Upper lobe of left lung (tissue), 6 donors: ENCODE results near the gene P3R3URF. TPM values are rescaled to one million over a fixed set of nuclear protein-coding genes. Genes with fewer than 3 reads are reported as not detected.

Experiments used
- ATAC-seq, 2 donors: fragments of 200-7000 bp; cut with Tn5 transposase; one replicate each; pipeline ENCODE4 v1.9.1; 2022; ENCODE audit warnings: mild to moderate bottlenecking in 2 of 2, moderate library complexity in 2 of 2; ENCODE audit not compliant: low FRiP score in 2 of 2
- DNase-seq, 2 donors: peaks; one replicate each; pipeline ENCODE4 v3.0.0-alpha.2; 2019 to 2020
- H3K27ac ChIP-seq, 4 donors: fragments of 200-600 bp; sonication (generic); one replicate each; pipeline ENCODE4 v1.5.1; 2016 to 2019
- H3K27me3 ChIP-seq, 4 donors: fragments of 200-600 bp; sonication (generic); one replicate each; pipeline ENCODE4 v1.5.1; 2017 to 2019
- H3K36me3 ChIP-seq, 4 donors: fragments of 200-600 bp; sonication (generic); one replicate each; pipeline ENCODE4 v1.5.1; 2016 to 2019
- H3K4me1 ChIP-seq, 4 donors: fragments of 200-600 bp; sonication (generic); one replicate each; pipeline ENCODE4 v1.5.1; 2018 to 2019
- H3K4me3 ChIP-seq, 4 donors: fragments of 200-600 bp; sonication (generic); one replicate each; pipeline ENCODE4 v1.5.1; 2017 to 2019; ENCODE audit warnings: mild to moderate bottlenecking in 2 of 4, moderate library complexity in 1 of 4
- H3K9me3 ChIP-seq, 4 donors: fragments of 200-600 bp; sonication (generic); one replicate each; pipeline ENCODE4 v1.5.1; 2018 to 2019
- EP300 ChIP-seq, 4 donors: sonication (generic); formaldehyde crosslinking; IDR thresholded peaks; one replicate each; pipeline ENCODE4 v1.5.1; 2017; ENCODE audit warnings: antibody characterized with exemption in 4 of 4, control low read depth in 2 of 4
- POLR2A ChIP-seq, 4 donors: fragments of 450-650 bp; IDR thresholded peaks; one replicate each; pipeline ENCODE4 v1.5.1; 2016 to 2017; ENCODE audit warnings: antibody characterized with exemption in 4 of 4, mild to moderate bottlenecking in 2 of 4
- POLR2AphosphoS5 ChIP-seq, 2 donors: sonication (generic); formaldehyde crosslinking; IDR thresholded peaks; one replicate each; pipeline ENCODE4 v1.5.1; 2017; ENCODE audit warnings: antibody characterized with exemption in 2 of 2
- WGBS, 2 donors: methylation state at CpG; one replicate each; pipeline ENCODE4 v1.1.5; 2017 to 2018; 5-methylcytosine and 5-hydroxymethylcytosine counted together
- total RNA-seq, 6 donors: library from RNA; depleted of rRNA in 4 of 6; stranded (reverse); fragments of >200 nt in 4 of 6; gene quantifications; one replicate each; pipeline versions ENCODE4 v1.1.0 to v1.2.1, GENCODE V29; 2016 to 2021
- TF ChIP-seq, protein P1 (sequence below), 6 experiments: fragments of 450-650 bp in 4 of 6; fragments of 200-600 bp in 2 of 6; sonication (generic) in 2 of 6; IDR thresholded peaks; one replicate each; pipeline ENCODE4 v1.5.1; 2016 to 2019; ENCODE audit warnings: antibody characterized with exemption in 6 of 6
- donor health status: DM: no; HTN: no; CAD: no; lungs with moderate emphysema.
- donor health status: DM: no; HTN: yes; CAD: no; lungs with severe emphysema.

Gene P3R3URF
- total RNA-seq, 6 donors from 2014 or later, result not detected

- no peak for ATAC-seq
- peaks cover 53 to 71% (median 62%) of the 10 kb centered on the region in 4 donors for H3K4me1 ChIP-seq
Observed at GRCh38 chr1:46175243-46175642, 1.0 kb downstream of the P3R3URF start.

DNA sequence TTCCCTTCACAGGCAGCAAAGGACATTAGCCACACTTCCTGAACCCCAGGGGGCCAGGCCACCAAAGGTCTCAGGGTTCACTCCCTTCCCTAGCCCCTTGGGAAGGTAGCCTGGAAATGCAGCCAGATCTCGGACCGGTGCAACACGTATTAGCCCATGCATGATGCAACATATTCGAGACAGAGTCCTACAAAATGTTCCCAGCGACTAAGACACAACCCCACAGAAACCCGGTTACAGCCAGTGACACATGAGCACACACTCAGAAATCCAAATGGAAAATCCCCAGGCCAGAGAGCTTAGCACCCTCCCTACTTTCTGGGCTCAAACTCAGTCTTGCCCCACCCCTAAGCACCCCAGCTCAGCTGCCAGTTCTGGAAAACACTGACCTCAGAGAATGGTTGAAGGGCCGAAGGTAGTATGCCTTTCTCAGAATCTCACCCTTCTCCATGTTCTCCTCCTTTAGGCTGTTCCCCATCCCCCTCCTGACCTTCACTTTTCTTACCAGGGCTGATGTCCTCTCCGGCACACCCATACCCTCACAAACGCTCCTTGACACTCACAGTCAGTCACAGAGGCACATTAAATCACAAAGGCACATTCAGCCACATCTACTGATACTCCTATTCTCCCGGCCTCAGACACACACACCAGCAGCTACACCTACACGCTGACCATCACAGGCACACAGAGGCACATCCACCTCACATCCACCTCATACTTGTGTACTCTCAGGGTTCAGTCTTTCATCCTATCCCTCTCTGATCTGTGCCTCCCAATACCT, 1.6 kb downstream of the P3R3URF start, which contains the start of gene TSPAN1:
TSPAN1 (plus strand) TSS at position 640 of the 784 bp plus-strand sequence. CDS start 6,021 bp downstream, outside the sequence.
- peaks cover 52 to 69% (median 63%) of the 10 kb centered on the region in 4 donors for H3K4me1 ChIP-seq
- ATAC-seq (peak; percentile 70 to 74), DNase-seq (peak in 1 of 2 donors; percentile 82)
- H3K27me3 ChIP-seq, result no peaks in the 10 kb centered on the region
- no peaks in the 10 kb centered on the region for H3K36me3 ChIP-seq
- H3K4me3 ChIP-seq, result no peak within 1 kb of the TSS
- H3K27ac ChIP-seq, result peak within 1 kb of the TSS; percentile 78 to 92 (median 88)
- WGBS, 2 donors, result 56 to 58% methylated on average over 6 to 11 of the region's 11 CpGs
- TF ChIP-seq POLR2AphosphoS5 (IDR thresholded peaks at IDR 0.05) (peak in 1 of 2 donors; percentile 37), EP300 (IDR thresholded peaks at IDR 0.05) (peak in 1 of 4 donors; percentile 10), POLR2A (IDR thresholded peaks at IDR 0.05) (peak in 1 of 4 donors; percentile 50)
- TF ChIP-seq, protein P1, sequence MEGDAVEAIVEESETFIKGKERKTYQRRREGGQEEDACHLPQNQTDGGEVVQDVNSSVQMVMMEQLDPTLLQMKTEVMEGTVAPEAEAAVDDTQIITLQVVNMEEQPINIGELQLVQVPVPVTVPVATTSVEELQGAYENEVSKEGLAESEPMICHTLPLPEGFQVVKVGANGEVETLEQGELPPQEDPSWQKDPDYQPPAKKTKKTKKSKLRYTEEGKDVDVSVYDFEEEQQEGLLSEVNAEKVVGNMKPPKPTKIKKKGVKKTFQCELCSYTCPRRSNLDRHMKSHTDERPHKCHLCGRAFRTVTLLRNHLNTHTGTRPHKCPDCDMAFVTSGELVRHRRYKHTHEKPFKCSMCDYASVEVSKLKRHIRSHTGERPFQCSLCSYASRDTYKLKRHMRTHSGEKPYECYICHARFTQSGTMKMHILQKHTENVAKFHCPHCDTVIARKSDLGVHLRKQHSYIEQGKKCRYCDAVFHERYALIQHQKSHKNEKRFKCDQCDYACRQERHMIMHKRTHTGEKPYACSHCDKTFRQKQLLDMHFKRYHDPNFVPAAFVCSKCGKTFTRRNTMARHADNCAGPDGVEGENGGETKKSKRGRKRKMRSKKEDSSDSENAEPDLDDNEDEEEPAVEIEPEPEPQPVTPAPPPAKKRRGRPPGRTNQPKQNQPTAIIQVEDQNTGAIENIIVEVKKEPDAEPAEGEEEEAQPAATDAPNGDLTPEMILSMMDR (IDR thresholded peaks at IDR 0.05), result no peak
- no peaks in the 10 kb centered on the region for H3K9me3 ChIP-seq

More at GRCh38 chr1:46175243-46175642, 1.0 kb downstream of the P3R3URF start:
- TF ChIP-seq EP300 (IDR thresholded peaks at IDR 0.05) (no peak), POLR2AphosphoS5 (IDR thresholded peaks at IDR 0.05) (no peak), POLR2A (IDR thresholded peaks at IDR 0.05) (no peak)
- TF ChIP-seq, protein P1 (IDR thresholded peaks at IDR 0.05), result no peak
- Histone ChIP-seq H3K27me3 (no peaks in the 10 kb centered on the region), H3K4me3 (no peak overlapping the region), H3K9me3 (no peaks in the 10 kb centered on the region), H3K36me3 (no peaks in the 10 kb centered on the region), H3K27ac (peak overlapping the region; percentile 78 to 92 (median 88))
- 69 to 85% methylated on average over 3 of the region's 3 CpGs for WGBS, 2 donors
- no peak for DNase-seq

GRCh38 chr1:46173361-46173856, 2.9 kb downstream of the P3R3URF start:
- TF ChIP-seq EP300 (IDR thresholded peaks at IDR 0.05) (no peak), POLR2AphosphoS5 (IDR thresholded peaks at IDR 0.05) (no peak), POLR2A (IDR thresholded peaks at IDR 0.05) (no peak)
- TF ChIP-seq, protein P1 (IDR thresholded peaks at IDR 0.05), result no peak
- Histone ChIP-seq H3K4me3 (no peak overlapping the region), H3K9me3 (no peaks in the 10 kb centered on the region), H3K36me3 (no peaks in the 10 kb centered on the region), H3K27me3 (no peaks in the 10 kb centered on the region), H3K4me1 (peaks cover 57 to 70% (median 68%) of the 10 kb centered on the region in 4 donors), H3K27ac (peak overlapping the region; percentile 46 to 92 (median 88))
- DNase-seq (no peak), ATAC-seq (no peak)
- WGBS, 2 donors, result 42 to 47% methylated on average over 4 of the region's 4 CpGs

DNA sequence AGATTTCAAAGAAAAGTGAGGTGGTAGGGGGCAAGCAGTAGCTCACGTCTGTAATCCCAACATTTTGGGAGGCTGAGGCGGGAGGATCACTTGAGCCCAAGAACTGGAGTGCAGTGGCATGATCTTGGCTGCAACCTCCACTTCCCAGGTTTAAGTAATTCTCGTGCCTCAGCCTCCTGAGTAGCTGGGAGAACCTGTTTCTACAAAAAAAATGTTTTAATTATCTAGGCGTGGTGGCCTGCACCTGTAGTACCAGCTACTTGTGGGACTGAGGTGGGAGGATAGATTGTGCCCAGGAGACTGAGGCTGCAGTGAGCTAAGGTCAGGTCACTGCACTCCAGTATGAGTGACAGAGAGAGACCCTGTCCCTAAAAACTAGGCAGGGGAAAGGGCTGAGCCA, 4.0 kb downstream of the P3R3URF start:
- TF ChIP-seq EP300 (IDR thresholded peaks at IDR 0.05), result no peak
- TF ChIP-seq, protein P1 (IDR thresholded peaks at IDR 0.05), result no peak
- no peak for TF ChIP-seq POLR2AphosphoS5 (IDR thresholded peaks at IDR 0.05)
- no peak for TF ChIP-seq POLR2A (IDR thresholded peaks at IDR 0.05)
- Histone ChIP-seq H3K4me3 (no peak overlapping the region), H3K36me3 (no peaks in the 10 kb centered on the region), H3K9me3 (no peaks in the 10 kb centered on the region), H3K4me1 (peaks cover 67 to 81% (median 77%) of the 10 kb centered on the region in 4 donors), H3K27me3 (no peaks in the 10 kb centered on the region), H3K27ac (peak overlapping the region; percentile 70 to 92 (median 88))
- DNase-seq (no peak), ATAC-seq (no peak)
- WGBS, 2 donors, result 69 to 73% methylated on average over 4 of the region's 4 CpGs
